ENCODE results near the gene OR1S2.

DNA sequence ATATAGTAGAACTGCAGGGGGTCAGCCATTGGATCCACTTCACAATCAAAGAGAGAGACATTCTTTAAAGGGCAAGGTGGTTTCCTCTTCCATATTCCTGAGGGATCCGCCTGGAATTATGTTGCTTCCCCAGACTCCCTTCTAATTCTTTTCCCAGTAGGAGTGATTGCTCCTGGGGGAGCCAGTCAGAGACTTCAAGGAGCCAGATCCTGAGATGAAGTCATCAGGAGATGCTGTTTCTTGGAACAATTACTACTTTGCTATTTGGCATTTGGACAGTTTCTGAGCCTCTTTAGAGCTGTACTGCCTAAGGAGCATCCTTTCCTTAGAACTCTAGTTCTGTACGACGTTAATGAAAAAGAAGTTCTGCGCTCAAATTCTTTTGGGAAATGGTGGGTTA lies 17.0 kb downstream of the OR1S2 start:
- no peak for TF ChIP-seq CTCF (IDR thresholded peaks at IDR 0.05)
- no peak for TF ChIP-seq POLR2A (IDR thresholded peaks at IDR 0.05)

Measured in Peyer's patch (tissue), 4 donors.